Measurements from ENCODE around the gene JARID2.

- TF ChIP-seq CTCF (IDR thresholded peaks at IDR 0.05) (no peak), EZH2 (IDR thresholded peaks at IDR 0.05) (no peak), EZH2phosphoT487 (IDR thresholded peaks at IDR 0.05) (no peak)
These were observed 158.8 kb downstream of the JARID2 start for GRCh38 chr6:15404685-15404980.
